Measurements from ENCODE around the gene ABHD5.

Gene ABHD5

GRCh38 chr3:43759297-43759782, 68.6 kb downstream of the ABHD5 start:
- peak; percentile 51 for DNase-seq

GRCh38 chr3:43759938-43760337, 69.2 kb downstream of the ABHD5 start:
- no peak for DNase-seq

GRCh38 chr3:43760938-43761337, 70.2 kb downstream of the ABHD5 start:
- DNase-seq: no peak

GRCh38 chr3:43762451-43762850, 71.7 kb downstream of the ABHD5 start:
- no peak for DNase-seq

- no peak for DNase-seq
Measured at GRCh38 chr3:43764056-43764455, 73.3 kb downstream of the ABHD5 start.

GRCh38 chr3:43764471-43764870, 73.7 kb downstream of the ABHD5 start:
- no peak for DNase-seq

- DNase-seq: peak; percentile 57
Measured at GRCh38 chr3:43765521-43765971, 74.8 kb downstream of the ABHD5 start.

- DNase-seq: peak; percentile 90
Measured at GRCh38 chr3:43766672-43767465, 76.1 kb downstream of the ABHD5 start.

GRCh38 chr3:43768381-43768973, 77.7 kb downstream of the ABHD5 start:
- peak; percentile 30 for DNase-seq

- peak; percentile 97 for DNase-seq
Measured at GRCh38 chr3:43769097-43769884, 78.6 kb downstream of the ABHD5 start.

GRCh38 chr3:43769885-43770425, 79.2 kb downstream of the ABHD5 start:
- no peak for DNase-seq

- no peak for DNase-seq
Measured at GRCh38 chr3:43770426-43771103, 79.8 kb downstream of the ABHD5 start.

GRCh38 chr3:43771610-43772009, 80.9 kb downstream of the ABHD5 start:
- DNase-seq: no peak

GRCh38 chr3:43773273-43774094, 82.7 kb downstream of the ABHD5 start:
- no peak for DNase-seq

GRCh38 chr3:43774799-43775198, 84.1 kb downstream of the ABHD5 start:
- DNase-seq: no peak

GRCh38 chr3:43776101-43776500, 85.4 kb downstream of the ABHD5 start:
- DNase-seq: no peak

GRCh38 chr3:43779850-43780249, 89.1 kb downstream of the ABHD5 start:
- no peak for DNase-seq

- DNase-seq: no peak
Measured at GRCh38 chr3:43782541-43782940, 91.8 kb downstream of the ABHD5 start.
